Measurements from ENCODE around the gene IL20RB.

GRCh38 chr3:136989781-136990524 is 32.2 kb downstream of the IL20RB start:
- TF ChIP-seq EZH2phosphoT487 (IDR thresholded peaks at IDR 0.05; ENCODE audit: insufficient read depth, low read depth) (no peak), EZH2 (IDR thresholded peaks at IDR 0.05; ENCODE audit: insufficient read depth, poor library complexity, severe bottlenecking) (no peak)

All from GM23248 (cell line).